Ectodermal cell (in vitro differentiated cells): ENCODE results near the gene LRBA.
A peak's percentile ranks its signal among the peaks of the same experiment; 100 is the strongest.
"Not testable (repeated sequence)": the region's sequence is repeated elsewhere in the genome, so short reads cannot be mapped to it uniquely, and the experiment has no call there.

Experiments used
- H3K27ac ChIP-seq: 2 replicates; pipeline ENCODE4 v1.7.0; 2013; ENCODE audit warnings: mild to moderate bottlenecking, low read depth, low read length; ENCODE audit not compliant: insufficient read depth, poor library complexity, severe bottlenecking
- H3K27me3 ChIP-seq: 2 replicates; pipeline ENCODE4 v1.7.0; 2013; ENCODE audit warnings: mild to moderate bottlenecking, low read length; ENCODE audit not compliant: insufficient read depth, control insufficient read depth, poor library complexity, severe bottlenecking
- H3K36me3 ChIP-seq: one replicate; pipeline ENCODE4 v1.7.0; 2013; ENCODE audit warnings: low read length; ENCODE audit not compliant: control insufficient read depth, insufficient read depth
- H3K4me1 ChIP-seq: one replicate; pipeline ENCODE4 v1.7.0; 2013; ENCODE audit warnings: low read length; ENCODE audit not compliant: control insufficient read depth, insufficient read depth
- H3K4me3 ChIP-seq: 2 replicates; pipeline ENCODE4 v1.7.0; 2013; ENCODE audit warnings: low read depth, low read length, control low read depth; ENCODE audit not compliant: insufficient read depth
- H3K9me3 ChIP-seq: 2 replicates; pipeline ENCODE4 v1.7.0; 2013; ENCODE audit warnings: mild to moderate bottlenecking, low read length, moderate library complexity; ENCODE audit not compliant: control insufficient read depth
- WGBS, 2 experiments: methylation state at CpG; one replicate each; pipeline ENCODE4 v1.1.7; 2013; ENCODE audit warnings: missing lambda C conversion rate in 2 of 2; 5-methylcytosine and 5-hydroxymethylcytosine counted together

LRBA gene

GRCh38 chr4:150570862-150571261 is 444.2 kb downstream of the LRBA start:
- H3K27ac ChIP-seq = no peak overlapping the region
- no peaks in the 10 kb centered on the region for H3K9me3 ChIP-seq
- H3K4me3 ChIP-seq = no peak overlapping the region
- no peaks in the 10 kb centered on the region for H3K36me3 ChIP-seq
- WGBS, 2 experiments = no CpG with 5 or more reads among the region's 1 CpG
- no peaks in the 10 kb centered on the region for H3K27me3 ChIP-seq
- H3K4me1 ChIP-seq = peaks cover 5% of the 10 kb centered on the region

- 92 to 94% methylated on average over 4 of the region's 4 CpGs for WGBS, 2 experiments
- Histone ChIP-seq H3K36me3 (no peaks in the 10 kb centered on the region), H3K9me3 (no peaks in the 10 kb centered on the region), H3K27ac (no peak overlapping the region), H3K4me3 (no peak overlapping the region), H3K4me1 (peaks cover 5% of the 10 kb centered on the region), H3K27me3 (no peaks in the 10 kb centered on the region)
Measured at GRCh38 chr4:150569998-150570535, 445.0 kb downstream of the LRBA start.

- Histone ChIP-seq H3K36me3 (no peaks in the 10 kb centered on the region), H3K4me3 (no peak overlapping the region), H3K4me1 (peaks cover 5% of the 10 kb centered on the region), H3K27ac (no peak overlapping the region), H3K27me3 (no peaks in the 10 kb centered on the region), H3K9me3 (no peaks in the 10 kb centered on the region)
- WGBS, 2 experiments = 93 to 97% methylated on average over 4 to 5 of the region's 5 CpGs
Measured at GRCh38 chr4:150569384-150569987, 445.6 kb downstream of the LRBA start.

- whole genome bisulfite sequencing, 2 experiments = 95 to 96% methylated on average over 3 of the region's 3 CpGs
- Histone ChIP-seq H3K36me3 (no peaks in the 10 kb centered on the region), H3K4me1 (no peaks in the 10 kb centered on the region), H3K27ac (no peak overlapping the region), H3K4me3 (no peak overlapping the region), H3K9me3 (no peaks in the 10 kb centered on the region), H3K27me3 (no peaks in the 10 kb centered on the region)
Measured at GRCh38 chr4:150567070-150567469, 448.0 kb downstream of the LRBA start.

GRCh38 chr4:150564967-150565366 is 450.1 kb downstream of the LRBA start:
- H3K4me3 ChIP-seq, H3K36me3 ChIP-seq, H3K9me3 ChIP-seq, H3K27me3 ChIP-seq, H3K4me1 ChIP-seq, H3K27ac ChIP-seq: not testable (repeated sequence)
- 81 to 100% methylated on average over 1 to 2 of the region's 2 CpGs for WGBS, 2 experiments

GRCh38 chr4:150562751-150563150 is 452.3 kb downstream of the LRBA start:
- Histone ChIP-seq H3K4me3 (no peak overlapping the region), H3K27me3 (no peaks in the 10 kb centered on the region), H3K9me3 (no peaks in the 10 kb centered on the region), H3K4me1 (no peaks in the 10 kb centered on the region), H3K36me3 (no peaks in the 10 kb centered on the region), H3K27ac (no peak overlapping the region)

- H3K9me3 ChIP-seq = no peaks in the 10 kb centered on the region
- H3K4me3 ChIP-seq = no peak overlapping the region
- no peak overlapping the region for H3K27ac ChIP-seq
- no peaks in the 10 kb centered on the region for H3K27me3 ChIP-seq
- no peaks in the 10 kb centered on the region for H3K36me3 ChIP-seq
- 100% methylated on average over 1 of the region's 2 CpGs for WGBS, 2 experiments
- H3K4me1 ChIP-seq = no peaks in the 10 kb centered on the region
Measured at GRCh38 chr4:150562250-150562649, 452.8 kb downstream of the LRBA start.

GRCh38 chr4:150561143-150561737 is 453.8 kb downstream of the LRBA start:
- Histone ChIP-seq H3K4me3 (no peak overlapping the region), H3K36me3 (no peaks in the 10 kb centered on the region), H3K27ac (no peak overlapping the region), H3K4me1 (no peaks in the 10 kb centered on the region), H3K9me3 (no peaks in the 10 kb centered on the region), H3K27me3 (no peaks in the 10 kb centered on the region)
- WGBS, 2 experiments = 98 to 100% methylated on average over 2 of the region's 2 CpGs

- not testable (repeated sequence) for H3K4me3 ChIP-seq, H3K27ac ChIP-seq, H3K36me3 ChIP-seq, H3K9me3 ChIP-seq, H3K27me3 ChIP-seq, H3K4me1 ChIP-seq
- 93 to 98% methylated on average over 3 of the region's 3 CpGs for WGBS, 2 experiments
Measured at GRCh38 chr4:150557811-150558210, 457.3 kb downstream of the LRBA start.

- Histone ChIP-seq H3K4me3 (no peak overlapping the region), H3K9me3 (no peaks in the 10 kb centered on the region), H3K27ac (peak overlapping the region; percentile 64), H3K36me3 (no peaks in the 10 kb centered on the region), H3K4me1 (no peaks in the 10 kb centered on the region), H3K27me3 (no peaks in the 10 kb centered on the region)
- 68 to 69% methylated on average over 3 to 4 of the region's 4 CpGs for WGBS, 2 experiments
Measured at GRCh38 chr4:150547154-150547838, 467.8 kb downstream of the LRBA start.
